ENCODE results near the gene PPT1.

The PPT1 gene

DNA sequence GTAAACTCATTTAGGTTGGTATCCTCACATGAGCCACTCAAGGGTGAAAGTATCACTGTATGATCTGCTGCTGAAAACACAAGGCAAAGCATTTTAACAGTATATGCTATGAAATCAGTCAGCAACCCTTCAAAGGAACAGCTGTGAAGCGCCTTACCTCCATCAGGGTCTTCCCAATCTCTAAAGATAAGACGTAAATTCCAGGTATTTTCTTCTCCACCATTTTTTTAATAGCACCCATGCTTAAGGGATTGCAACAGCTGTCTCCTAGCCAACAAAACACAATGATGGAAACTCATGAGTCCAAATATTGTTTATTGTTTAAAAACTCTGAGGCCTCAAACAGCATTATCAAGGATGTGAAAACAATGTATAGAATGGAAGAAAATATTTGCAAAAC is 4.8 kb downstream of the PPT1 start:
- no peak for DNase-seq

DNA sequence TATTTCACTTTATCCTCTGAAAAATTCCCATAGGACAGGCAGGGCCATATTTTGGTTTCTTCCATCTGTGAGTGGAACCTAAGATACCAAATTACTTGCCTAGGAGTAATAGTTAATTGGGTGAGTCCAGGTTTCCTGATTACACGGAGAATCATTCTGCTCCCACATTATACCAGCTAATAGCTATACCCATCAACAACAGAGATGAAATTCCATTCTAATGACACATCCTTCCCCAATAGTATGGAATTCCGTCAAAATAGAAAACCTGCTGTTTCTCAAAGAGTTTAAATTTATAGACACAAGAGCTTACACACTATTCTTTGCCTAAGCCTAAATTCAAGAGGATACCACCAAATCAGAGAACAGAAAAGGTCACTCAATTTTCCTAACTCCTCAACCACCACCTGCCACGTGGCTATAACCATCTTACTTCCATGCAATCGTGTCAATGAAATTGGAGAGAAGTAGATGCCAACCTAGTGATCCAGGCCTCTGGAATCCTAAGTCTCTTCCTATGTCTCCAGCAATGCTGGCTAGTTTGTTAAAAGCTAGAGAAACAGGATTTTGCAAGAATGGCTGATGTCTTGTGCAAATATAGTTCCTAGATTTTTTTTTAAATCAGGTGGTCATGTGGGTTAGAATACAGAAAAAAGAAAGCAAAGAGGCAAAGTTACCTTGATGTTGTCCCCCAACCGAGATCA is 6.2 kb downstream of the PPT1 start:
- peak; percentile 7 for DNase-seq

DNA sequence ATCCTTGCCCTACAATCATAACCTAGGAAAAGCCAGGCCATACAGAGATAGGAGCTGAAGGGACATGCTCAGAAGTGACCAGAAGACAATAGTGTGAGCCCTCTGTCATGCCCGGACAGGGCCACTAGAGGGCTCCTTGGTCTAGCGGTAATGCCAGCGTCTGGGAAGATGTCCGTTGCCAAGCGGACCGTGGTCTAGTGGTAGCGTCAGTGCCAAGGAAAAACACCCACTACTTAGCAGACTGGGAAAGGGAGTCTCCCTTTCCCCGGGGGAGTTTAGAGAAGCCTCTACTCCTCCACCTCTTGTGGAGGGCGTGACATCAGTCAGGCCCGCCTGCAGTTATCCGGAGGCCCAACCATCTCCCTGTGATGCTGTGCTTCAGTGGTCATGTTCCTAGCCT is 12.3 kb downstream of the PPT1 start:
- DNase-seq: peak; percentile 38

DNA sequence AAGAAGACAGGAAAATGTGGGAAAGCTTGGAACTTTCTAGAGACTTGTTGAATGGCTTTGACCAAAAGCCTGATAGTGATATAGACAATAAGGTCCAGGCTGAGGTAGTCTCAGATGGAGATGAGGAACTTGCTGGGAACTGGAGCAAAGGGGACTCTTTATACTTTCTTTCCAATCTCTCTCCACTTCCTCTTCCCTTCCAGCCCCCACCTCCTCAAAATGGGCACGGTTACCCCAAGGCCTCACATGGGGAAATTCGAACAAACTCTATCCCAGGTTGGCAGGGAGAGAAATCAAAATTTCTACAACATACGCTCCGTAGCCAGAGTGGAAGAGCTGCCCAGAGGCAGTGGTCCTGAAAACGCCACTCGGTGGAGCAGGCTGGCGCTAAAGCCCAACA is 15.2 kb downstream of the PPT1 start:
- no peak for DNase-seq

DNA sequence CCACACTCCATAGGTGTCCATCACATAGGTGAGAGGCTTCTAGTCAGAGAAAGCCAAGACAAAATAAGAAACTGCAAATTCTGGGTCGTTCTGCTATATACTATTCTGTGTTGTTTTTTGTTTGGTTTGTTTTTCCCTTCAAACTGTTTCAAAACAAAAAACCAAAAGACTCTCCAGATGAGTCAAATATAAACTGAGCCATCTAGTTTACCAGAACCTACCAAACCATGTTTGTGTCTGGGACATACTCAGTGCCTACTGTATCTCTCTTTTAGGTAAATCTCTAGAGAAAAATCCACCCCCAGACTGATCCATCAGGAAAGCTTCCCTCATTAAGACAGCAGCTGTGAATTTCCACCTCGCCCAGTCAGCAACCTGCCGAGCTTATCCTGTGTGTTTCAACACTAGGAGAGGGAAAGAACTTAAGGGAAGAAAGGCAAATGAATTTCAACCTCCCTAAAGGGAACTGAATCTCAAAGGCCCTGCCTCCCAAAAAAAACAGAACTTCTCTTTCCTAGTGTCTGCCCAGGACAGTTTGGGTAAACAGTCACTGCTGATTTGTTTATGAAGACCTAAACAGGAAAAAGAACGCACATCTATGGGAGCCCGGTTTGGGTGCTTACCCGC is 17.2 kb downstream of the PPT1 start:
- no peak for DNase-seq

DNA sequence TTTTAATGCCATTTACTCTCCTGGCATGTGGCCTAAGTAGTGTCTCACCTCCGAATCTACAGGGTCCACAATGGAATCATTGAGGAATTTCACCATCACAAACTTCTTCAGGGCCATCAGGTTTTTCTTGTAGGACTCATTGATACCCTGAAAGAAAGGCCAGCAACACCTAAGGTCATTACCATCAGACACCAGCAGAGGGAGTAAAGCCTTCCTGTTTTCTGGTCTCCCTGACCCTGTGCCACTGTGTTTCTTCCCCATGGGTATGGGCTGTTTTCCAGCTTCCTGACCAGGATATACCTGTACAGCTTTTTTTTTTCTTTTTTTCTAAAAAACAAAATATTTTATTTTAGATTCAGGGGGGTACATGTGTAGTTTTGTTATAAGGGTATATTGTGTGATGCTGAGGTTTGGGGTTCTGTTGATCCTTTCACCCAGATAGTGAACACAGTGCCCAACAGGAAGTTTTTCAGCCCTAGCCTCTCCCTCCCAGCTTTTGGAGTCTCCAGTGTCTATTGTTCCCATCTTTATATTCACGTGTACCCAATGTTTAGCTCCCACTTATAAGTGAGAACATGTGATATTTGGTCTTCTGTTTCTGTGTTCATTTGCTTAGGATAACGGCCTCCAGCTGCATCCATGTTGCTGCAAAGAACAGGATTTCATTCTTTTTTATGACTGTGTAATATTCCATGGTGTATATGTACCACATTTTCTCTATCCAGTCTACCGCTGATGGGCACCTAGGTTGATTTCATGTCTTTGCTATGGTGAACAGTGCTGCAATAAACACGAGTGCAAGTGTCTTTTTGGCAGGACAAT is 18.3 kb downstream of the PPT1 start:
- peak; percentile 56 for DNase-seq

DNA sequence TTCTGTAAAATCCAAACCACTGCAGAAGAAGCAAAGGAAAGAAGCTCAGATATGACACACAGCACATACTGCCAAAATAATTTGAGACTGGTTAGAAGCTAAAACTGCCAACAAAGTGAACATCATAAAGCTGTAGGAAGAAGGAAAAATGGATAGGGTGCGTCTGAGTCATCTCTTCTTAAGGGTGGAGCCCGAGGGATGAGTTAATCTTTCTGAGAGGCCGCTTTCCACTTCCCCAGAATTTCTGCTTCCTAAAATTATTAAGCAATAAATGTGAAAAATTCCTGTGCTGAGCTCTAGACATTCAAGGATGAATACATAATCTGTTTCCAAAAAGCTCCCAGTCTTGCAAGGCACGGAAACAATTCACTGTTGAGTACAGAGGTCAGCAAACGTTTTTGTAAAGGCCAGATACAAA is 20.1 kb downstream of the PPT1 start:
- peak; percentile 84 for DNase-seq

DNA sequence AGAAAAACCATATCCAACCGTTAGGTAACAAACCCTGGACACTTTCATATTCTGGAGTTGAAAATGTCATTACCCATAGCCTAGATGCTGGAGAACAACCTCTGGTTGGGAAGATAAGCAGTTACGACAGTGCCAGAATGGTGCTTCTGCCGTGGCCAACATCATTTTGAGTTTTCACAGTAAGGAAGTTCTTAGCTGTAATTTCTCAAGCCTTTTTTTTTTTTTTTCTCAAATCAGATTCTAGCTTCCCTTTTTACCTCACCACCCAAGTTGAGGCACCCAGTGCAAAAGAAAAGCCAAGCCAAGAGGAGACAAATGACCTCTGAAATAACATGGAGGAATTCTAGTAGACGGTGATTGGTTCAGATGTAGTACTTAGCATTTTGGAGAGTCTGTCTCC is 21.8 kb downstream of the PPT1 start:
- no peak for DNase-seq

DNA sequence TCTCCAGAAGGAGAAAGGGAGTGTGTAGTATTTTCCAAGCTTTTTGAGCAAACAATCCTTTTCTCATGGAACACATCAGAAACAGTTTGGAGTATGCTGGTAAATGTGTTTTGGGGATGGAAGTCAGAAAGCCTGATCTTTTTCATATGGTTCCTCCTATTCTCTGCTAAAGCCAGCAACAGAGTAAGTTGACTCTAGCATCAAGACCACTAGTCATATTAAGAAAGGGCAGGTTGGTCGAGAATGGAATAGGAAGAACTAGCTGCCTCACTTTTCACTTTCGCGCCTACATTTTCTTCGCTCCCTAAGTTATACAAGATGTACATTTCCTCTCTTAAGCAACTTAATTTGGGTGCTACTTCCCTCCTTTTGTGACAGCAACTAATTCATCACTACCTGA is 24.0 kb downstream of the PPT1 start:
- no peak for DNase-seq

DNA sequence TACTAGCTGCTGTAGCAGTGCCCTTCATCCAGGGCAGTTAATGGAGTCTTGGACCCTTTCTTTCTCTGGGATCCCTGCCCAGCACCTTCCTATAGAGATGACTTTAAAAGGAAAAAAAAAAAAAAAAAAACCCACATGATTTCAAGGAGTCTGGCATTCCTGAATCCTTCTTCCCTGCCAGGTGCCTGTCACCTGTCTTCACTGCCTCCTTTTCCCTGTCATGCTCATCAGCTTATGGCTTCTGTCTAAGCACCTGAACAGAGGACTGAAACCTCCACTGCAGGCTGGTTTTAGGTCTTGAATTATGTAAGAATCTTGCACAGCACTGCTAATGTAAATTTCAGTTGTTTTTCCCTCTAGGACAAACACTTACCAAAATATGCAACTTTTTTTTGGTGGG is 24.9 kb downstream of the PPT1 start:
- no peak for DNase-seq

DNA sequence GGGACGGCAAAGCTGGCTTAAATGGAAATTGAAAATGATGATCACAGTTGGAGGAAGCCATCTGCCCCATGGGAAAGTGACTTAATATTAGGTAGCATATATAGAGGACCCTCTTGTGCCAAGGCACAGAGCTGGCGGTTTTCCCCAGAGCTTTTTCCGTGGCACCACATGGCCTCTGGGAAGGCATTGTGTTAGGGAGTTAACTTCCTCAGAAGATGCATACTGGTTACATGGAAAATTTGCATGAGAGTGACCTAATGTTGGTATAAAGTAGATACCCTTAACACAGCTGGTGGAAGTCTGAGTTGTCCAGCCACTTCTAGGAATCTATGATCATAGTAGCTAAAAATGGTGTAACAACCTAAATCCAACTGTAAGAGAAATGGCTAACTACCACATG is 29.2 kb downstream of the PPT1 start:
- DNase-seq: no peak

DNA sequence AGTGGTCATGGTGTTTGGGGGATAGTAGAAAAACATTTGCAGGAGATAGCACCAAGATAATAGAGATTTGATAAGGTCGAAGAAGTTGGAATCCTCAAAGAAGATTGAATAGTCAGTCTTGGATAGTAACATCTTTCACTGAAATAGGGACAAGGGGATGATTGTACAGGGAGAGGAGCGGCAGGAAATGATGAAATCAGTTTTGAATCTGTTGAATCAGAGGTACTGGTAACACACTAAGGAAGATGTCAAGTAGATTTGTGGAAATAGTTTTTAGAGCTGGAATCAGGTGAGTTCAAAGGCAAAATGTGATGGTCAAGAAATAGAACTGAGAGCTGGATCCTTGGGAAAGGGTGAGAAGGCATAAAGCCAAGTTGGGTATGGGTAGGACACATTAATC is 30.0 kb downstream of the PPT1 start:
- no peak for DNase-seq

DNA sequence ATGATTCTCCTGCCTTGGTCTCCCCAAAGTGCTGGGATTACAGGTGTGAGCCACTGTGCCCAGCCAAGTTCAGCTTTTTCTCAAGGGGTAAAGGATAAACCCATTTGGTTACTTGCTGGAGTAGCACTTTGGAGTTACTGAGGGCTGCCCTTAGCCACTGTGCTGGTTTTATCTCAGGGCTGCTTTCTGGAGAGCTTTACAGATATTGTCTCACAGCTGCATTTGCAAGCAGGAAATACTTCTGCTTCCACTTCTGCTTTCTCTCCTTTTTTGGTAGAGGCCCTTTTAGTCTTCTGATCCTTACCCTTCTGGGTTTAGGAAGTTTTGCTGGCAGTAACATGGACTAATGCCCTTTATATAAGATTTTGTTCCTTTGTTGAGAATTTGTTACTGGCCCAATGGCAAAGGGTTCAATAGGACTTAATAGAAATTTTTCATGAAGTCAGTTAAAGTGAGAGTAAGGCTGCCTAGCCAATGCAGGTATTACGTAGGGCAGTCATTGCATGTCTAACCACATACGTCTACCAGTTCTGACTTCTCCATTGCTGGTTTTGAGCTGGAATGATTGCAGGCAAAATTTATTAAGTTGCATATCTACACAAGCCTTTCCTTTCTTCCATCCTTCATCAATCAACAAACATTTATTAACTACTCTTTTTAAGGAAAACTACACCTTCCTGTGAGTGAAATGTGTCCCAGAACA is 32.1 kb downstream of the PPT1 start:
- no peak for DNase-seq

DNA sequence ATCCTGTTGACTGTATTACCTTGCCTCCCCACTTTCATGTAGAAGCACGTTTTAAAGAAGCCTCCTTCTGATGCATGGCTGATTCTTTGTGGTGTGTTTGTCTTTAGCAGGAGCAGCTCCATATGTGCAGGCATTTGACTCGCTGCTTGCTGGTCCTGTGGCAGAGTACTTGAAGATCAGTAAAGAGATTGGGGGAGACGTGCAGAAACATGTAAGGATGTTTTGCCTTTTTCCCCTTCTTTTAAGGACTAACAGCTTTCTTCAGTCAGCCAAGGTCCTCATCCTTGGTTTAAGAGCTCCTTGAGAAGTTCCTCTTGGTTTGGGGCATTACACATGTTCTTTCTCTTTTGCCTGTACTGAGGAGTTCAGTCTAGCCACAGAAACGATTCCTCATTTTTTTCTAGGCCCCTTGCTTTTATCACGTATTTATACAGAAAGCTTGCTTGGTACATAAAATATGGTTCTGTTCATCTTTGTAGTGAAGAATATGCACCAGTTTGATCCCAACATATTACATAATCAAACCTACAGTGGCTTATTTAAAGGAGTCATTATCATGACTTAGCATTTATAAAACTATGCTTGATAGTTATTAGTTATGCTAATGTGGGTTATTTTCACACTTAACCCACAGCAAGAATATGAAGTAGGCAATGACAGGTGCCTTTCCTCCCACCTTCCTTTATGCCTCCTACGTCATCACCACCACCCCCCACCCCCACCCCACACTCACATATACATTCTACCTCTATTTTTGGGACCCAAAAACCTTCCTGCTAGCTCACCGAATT is 36.9 kb downstream of the PPT1 start:
- no peak for DNase-seq

DNA sequence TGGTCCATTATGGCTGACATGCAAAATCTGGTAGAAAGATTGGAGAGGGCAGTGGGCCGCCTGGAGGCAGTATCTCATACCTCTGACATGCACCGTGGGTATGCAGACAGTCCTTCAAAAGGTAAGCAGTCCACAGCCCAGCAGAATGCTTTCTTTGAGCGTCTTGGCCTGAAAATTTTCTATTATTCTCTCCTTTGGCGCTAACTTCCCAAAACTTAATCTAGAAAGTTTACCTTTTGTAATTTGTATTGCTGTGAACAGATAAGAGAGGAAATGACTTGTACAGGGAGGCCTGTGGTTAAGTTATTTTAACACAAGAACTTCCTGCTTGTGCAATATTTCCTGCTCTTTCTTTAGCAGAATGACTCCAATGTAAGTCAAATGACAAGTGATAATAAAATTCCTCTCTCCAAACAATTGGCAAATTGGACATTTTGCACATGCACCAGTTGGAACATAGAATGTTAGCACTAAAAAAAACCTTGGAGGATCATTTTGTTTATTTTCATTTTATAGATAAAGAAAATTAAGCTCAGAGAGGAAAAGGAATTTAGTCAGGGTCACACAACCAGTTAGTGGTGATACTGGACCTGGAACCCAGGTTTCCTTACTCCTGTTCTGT is 37.6 kb downstream of the PPT1 start:
- DNase-seq: peak; percentile 23

DNA sequence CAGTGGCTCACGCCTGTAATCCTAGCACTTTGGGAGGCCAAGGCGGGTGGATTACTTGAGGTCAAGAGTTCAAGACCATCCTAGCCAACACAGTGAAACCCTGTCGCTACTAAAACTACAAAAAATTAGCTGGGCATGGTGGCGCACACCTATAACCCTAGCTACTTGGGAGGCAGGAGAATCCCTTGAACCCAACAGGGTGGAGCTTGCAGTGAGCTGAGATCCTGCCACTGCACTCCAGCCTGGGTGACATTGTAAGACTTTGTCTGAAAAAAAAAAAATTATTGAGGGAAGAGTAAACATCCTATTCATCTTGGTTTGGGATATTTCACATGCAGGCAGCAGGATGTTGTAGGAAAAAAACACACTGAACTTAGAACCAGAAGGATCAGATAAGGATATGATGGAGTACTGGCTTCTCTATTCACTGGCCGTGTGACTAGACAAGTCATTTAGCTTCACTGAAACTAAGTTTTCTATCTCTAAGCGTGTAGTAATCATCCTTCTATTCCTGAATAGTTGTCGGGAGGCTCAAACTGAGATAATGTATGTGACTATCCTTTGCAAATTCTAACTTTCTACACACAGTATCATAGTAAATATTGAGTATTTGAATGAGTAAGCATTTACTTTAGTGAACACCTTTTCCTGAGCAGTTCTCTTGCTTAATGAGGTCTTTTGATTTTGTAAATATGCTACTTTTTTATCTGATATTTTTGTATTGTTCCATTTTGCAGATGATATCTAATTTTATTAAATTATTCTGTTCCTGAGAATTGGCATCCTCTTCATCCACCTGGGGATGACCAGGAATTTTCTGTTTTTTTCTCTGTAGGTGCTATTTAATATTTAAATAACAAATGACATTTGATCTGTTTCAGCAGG is 38.4 kb downstream of the PPT1 start:
- DNase-seq: no peak

DNA sequence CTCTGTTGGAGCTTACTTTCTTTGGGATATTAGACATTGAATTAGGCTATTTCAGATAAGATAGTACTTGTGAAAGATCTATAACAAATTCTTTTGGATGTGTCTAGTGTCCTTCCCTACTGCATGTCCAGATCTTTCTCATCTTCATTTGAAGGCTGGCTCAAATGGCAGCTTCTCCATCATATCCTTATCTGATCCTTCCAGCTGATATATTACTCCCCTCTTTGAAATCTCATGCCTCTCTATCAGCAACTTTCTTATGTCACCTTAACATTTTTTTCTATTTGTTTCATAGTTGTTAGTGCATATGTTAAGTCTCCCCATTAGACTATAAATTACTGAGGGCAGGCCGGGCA is 39.0 kb downstream of the PPT1 start:
- DNase-seq: no peak

DNA sequence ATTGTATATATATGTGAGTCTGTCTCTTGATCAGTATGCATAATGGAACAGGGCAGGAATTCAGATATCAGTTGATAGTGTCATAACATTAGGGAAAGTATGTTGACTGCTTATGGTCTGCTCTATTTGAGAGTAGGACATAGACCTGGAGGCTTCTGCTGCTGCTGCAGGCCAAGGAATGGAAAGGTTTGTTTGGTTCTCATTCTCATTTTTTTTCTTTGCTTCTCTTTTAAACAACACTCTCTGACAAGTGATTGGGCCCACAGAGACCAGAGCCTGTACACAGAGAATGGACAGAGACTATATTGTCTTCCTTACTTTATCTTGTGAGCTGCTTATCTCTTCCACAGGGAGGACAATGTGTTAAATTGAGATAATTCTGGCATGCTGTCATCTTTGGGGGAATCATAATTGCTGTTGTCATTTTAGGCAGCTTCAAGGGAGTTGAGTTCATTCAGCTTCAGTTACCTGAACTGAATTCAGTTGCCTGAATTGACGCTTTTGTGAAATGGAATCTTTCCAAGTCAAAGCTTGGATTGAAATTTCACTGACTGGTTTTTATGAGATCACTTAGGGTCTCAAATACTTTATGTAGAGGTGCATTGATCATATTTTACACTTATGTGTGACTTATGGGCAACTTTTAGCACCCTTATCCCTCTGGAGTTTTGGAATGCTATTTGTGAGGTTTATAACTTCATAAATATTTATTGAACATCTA is 39.6 kb downstream of the PPT1 start:
- DNase-seq: no peak

DNA sequence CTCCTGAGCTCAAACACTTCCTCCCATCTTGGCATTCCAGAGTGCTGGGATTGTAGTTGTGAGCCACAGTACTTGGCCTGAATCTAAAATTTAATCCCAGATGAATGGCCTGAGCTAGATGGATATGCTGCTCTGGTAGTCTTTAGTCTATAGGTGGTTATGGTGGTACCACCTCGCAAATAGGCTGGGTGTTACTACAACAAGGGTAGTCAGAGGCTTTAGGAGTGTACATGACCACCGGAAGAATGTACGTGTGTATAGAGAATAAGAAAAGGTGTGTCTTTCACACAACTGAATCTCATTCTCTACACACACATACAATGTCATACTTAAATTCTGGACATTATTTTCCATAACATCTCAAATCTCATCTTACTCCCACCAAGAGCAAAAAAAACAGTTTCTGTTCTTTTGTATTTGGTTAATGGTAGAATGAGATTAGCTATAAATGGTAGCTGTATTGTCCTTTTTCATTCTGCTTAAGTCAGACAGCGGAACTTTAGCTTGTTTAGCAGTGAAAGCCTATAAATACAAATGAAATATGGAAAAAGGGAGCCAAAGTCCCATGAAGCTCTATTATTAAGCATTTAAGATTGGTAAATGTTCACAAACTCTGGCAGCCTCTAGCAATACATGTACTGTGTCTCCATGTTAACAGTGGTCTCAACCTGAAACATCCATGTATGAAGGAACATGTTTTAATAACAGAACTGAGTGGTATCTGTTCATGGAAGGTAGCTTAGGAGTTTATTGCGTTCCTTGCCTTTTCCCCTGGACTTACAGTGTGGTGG is 40.3 kb downstream of the PPT1 start:
- no peak for DNase-seq
